Fibroblast of skin of left quadriceps (primary cell): ENCODE measurements around the gene ACOT7.
"Not testable (repeated sequence)": the region's sequence is repeated elsewhere in the genome, so short reads cannot be mapped to it uniquely, and the experiment has no call there.

Experiments
- DNase-seq, 2 experiments: peaks; one replicate each; pipeline ENCODE4 v3.0.0-alpha.2; 2013; ENCODE audit warnings: low read depth in 2 of 2

The ACOT7 gene

DNA sequence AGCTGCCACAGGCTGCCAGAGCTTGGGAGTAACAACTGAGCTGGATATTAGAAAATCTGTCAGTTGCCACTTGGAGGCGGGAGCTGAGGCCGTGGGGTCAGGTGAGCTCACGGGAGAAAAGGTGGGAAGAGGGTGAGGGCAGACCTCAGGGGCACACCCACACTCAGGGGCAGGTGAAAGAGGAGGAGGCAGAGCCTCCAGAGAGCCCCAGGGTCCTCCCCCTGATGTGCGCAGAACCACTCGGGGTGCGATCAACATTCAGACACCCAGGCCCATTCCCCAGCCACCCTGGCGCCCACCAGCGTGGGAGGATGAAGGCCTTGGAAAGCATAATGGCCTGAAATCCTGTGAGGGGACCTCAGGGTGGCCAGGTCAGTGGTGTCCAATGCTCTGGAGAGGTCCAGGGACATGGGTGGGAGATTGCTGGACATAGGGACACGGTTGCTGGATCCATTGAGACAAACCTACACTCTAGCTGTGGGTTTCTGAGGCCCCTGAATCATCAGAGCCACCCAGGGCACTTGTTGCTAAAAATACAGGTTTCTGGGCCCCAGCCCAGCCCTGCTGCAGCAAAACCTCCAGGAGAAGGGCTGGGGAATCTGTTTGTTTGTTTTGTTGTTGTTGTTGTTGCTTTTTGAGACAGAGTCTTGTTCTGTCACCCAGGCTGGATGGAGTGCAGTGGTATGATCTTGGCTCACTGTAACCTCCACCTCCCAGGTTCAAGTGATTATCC lies 83.3 kb downstream of the ACOT7 start:
- no peak for DNase-seq

DNA sequence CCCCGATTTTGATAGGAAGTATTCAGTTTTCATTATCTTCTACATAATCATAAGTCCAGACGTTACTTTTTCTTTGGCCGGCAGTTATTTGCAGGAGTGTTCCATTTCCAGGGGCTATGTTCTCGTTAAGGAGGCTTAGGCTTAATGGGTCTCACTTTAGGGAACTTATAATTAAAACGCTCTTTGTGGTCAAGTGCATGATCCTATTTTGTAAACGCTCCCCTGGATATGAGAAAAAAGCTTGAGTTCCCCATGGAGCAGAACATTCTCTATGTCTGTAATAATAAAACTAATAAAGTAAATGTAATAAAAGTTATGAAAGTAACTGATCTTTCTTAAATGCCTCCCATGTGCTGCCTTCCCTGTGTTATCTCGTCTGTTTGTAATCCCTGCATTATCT lies 84.0 kb downstream of the ACOT7 start:
- no peak for DNase-seq

DNA sequence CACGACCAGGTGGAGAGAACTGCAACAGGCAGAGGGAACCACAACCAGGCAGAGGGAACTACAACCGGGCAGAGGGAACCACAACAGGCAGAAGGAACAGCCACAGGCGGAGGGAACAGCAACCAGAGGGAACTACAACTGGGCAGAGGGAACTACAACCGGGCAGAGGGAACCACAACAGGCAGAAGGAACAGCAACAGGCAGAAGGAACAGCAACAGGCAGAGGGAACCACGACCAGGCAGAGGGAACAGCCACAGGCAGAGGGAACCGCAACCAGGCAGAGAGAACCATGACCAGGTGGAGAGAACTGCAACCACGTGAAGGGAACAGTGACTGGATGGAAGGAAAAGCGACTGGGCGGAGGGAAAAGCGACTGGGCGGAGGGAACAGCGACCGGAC lies 85.1 kb downstream of the ACOT7 start:
- DNase-seq, result no peak

DNA sequence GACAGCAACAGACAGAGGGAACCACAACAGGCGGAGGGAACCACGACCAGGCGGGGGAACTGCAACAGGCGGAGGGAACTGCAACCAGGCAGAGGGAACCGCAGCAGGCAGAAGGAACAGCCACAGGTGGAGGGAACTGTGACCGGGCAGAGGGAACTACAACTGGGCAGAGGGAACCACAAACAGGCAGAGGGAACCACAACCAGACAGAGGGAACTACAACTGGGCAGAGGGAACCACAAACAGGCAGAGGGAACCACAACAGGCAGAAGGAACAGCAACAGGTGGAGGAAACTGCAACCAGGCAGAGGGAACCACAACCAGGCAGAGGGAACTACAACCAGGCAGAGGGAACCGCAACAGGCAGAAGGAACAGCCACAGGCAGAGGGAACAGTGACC lies 85.9 kb downstream of the ACOT7 start:
- not testable (repeated sequence) for DNase-seq

DNA sequence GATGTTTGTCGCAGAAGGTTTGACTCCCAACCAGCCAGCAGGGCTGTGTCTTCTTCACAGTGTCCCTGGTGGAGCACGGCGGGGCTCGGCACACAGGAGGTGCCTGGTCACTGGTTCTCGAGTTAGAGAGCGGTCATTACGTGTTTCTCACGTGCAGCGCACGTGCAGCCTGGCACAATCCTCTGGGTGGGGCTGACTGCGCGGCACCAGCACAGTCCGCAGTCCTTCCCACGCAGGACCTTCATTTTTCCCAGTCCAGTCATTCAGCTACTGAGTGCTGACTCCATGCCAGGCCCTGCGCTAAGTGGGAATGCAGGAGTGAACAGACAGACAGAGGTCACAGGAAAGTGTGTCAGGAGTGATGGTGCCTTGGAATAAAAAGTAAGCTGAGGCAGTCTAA lies 86.5 kb downstream of the ACOT7 start:
- DNase-seq, result no peak

DNA sequence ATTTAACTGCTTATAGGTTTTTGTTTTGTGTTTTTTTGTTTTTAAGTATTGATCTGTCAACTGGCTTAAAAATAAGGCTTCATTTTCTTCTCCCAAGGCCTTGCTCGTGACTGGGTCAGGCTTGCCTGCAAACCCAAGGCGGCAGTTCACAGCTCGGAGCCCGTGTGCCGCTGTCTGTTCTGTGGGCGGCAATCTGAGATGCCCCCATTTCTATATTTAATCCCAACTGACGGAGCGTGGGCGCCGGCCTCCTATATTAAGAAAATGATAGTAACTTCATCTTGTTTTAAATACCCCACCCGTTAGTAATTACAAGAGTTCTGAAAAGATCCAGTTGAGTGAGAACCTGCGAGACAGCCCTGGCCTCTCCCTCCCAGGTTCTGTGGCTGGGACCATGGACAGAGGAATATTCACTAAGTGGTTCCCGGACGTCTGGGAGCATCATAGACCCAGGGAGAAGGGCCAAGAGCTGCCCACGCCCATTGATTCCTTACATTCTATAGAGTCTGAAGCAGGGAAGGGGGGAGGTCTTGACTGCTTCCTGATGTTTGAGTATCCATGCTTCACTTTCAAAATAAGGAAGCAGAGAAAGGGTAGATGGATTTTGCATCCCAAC lies 90.1 kb downstream of the ACOT7 start:
- DNase-seq, result no peak

DNA sequence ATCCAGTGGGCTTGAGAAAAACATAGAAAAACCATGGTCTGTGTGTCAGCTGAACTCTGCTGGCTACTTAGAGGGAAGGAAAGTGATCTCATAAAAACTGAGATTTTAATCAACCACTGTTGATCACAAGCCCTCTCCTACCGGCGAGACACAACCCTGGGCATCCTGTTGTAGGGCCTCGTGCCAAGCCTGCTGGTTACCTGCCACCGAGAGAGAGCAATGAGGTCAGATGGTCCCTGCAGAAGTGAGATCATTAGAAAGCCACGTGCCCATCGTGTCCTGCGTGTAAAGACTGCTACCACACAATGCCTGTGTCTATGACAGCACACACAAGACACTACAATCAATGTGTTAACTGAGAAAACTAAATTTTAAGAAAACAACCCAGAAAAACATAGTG lies 91.0 kb downstream of the ACOT7 start:
- DNase-seq, result no peak

DNA sequence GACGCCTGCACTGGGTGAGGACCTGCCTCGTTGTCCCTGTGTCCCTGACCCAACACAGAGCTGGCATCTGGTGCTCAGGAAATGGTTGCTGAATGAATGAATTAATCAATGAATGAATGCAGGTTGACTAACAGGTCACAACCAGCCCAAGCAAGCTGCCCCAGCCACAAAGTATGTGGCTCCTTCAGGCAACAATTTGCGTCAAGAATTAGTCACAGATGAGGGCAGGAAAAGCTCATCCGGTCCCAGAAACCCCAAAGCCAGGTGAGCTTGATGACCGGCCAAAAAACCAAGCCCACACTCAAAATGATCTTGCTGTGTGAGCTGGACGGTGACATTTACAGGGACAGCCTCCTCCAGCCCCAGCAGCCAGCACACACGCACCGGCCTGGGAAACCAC lies 92.0 kb downstream of the ACOT7 start:
- DNase-seq, result no peak

DNA sequence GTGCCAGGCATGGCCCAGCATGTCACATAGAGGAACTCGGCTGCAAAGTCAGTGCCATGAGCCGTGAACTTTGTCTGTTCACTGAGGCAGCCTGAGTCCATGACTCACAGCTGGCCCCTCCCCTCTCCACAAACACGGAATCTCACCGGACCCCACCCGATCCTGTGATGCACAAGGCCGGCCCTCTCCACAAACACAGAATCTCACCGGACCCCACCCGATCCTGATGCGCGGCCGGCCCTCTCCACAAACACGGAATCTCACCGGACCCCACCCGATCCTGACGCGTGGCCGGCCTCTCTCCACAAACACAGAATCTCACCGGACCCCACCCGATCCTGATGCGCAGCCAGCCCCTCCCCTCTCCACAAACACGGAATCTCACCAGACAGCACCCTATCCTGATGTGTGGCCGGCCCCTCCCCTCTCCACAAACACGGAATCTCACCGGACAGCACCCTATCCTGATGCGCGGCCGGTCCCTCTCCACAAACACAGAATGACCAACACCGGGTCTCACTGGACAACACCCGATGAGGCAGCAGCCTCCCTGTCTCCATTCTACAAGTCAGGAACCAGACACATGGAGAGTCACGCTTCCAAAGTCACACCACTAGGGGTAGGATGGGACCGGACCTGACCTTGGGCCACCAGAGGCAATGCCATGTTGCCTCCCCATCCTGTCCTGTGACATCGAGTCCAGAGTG lies 93.1 kb downstream of the ACOT7 start:
- no peak for DNase-seq

DNA sequence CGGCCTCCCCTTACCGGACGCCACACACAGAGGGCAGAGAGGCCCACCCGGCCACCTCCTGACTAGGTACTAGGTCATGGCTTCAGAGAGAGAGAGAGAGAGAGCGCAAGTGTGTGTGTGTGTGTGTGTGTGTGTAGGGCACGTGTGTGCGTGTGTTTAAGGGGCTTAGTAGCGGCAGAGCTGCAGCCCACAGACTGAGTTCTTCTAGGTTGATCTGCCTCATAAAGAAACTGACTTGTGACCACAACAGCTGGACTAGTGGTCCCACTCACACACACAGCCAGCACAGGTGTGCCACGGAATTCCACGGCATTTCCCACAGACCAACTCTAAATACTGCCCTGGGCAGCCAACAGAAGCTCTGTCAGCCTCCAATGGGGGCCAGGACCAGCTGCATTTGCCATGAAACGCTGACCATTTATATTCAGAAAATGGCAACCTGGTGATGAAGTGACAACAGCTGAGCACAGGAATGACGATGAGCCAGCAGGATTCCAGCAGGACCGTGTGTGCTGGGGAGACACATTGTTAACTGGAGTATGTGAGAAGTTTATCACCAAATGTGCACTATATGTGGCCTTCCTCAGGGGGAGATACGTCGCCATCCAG lies 93.9 kb downstream of the ACOT7 start:
- no peak for DNase-seq

DNA sequence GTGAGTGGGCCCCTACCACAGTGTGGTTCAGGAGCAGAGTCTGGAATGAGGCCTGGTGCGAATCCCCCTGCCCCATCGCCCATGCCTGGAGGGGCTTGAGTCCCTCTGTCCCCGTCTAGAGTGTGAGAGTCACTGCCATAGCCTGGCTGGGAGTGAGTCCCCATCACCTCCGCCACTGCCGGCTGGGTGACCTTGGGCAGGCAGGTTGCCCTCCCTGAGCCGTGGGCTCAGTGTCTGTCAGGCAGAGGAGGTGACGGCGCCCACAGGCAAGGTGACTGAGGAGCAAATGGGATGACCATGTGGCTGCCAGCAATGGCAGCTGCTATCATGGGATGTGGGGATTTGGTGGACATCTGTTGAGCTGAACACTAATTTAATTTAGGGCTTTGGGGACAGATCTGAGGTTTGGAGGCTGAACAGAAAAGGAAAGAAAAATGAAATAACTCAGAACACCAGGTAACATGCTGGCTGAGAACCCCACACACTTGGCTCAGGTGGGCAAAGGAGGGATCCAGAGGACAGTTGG lies 94.6 kb downstream of the ACOT7 start:
- no peak for DNase-seq

DNA sequence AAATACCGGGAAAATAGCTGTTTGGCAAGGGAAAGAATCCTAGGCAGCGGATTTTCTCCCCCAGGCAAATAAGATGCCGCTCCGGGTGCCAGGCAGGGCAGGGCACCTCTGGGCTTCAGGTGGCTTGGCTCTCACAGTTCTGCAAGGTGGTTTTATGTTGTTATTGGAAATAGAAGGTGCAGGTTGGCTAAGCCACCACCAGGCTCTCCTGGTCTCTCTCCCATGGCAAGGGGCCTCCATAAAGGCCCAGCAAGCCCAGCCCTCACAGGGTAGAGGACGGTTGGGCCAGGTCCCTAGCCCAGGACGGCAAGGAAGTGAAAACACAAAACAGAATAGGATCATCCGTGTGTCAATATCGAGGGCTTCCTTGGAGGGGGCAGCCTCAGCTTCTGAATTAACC lies 95.0 kb downstream of the ACOT7 start:
- no peak for DNase-seq

DNA sequence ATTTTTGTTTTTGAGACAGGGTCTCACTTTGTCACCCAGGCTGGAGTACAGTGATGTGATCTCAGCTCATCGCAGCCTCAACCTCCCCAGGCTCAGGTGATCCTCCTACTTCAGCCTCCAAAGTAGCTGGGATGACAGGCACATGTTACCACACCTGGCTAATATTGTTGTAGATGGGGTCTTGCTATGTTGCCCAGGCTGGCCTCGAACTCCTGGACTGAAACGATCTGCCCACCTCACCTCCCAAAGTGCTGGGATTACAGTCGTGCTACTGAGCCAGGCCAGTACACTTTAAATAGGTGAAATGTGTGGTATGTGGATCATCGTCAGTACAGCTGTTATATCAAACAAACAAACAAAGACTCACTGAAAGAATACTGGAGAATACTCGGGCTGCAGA lies 97.7 kb downstream of the ACOT7 start:
- no peak for DNase-seq

DNA sequence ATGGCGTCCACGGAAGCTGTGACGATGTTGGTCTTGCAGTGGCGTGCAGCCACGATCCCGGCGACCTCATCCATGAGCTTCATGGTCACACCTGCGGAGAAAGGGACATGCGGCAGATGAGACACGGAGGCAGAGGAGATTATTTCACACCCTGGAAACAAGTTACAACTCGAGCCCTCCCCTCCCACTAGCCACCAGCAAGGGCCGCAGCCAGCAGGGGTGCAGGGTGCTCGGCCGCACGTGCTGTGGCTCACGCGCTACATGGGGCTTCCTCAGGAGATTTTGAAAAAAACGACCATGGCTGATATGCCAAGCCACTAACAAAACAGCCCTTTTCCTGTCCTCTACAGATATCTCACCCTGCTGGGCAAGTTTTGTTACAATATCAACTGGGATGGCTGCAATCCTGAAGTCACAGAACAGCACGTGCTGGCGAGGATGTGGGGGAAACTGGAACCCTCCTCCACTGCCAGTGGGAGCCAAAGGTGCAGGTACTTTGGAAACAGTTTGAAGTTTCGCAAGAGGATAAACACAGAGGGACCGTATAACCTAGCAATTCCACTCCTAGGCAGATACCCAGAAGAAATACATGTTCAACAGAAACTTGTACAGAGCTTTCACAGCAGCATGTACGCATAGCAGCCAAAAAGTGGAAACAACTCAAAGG lies 98.5 kb downstream of the ACOT7 start:
- DNase-seq, result no peak

DNA sequence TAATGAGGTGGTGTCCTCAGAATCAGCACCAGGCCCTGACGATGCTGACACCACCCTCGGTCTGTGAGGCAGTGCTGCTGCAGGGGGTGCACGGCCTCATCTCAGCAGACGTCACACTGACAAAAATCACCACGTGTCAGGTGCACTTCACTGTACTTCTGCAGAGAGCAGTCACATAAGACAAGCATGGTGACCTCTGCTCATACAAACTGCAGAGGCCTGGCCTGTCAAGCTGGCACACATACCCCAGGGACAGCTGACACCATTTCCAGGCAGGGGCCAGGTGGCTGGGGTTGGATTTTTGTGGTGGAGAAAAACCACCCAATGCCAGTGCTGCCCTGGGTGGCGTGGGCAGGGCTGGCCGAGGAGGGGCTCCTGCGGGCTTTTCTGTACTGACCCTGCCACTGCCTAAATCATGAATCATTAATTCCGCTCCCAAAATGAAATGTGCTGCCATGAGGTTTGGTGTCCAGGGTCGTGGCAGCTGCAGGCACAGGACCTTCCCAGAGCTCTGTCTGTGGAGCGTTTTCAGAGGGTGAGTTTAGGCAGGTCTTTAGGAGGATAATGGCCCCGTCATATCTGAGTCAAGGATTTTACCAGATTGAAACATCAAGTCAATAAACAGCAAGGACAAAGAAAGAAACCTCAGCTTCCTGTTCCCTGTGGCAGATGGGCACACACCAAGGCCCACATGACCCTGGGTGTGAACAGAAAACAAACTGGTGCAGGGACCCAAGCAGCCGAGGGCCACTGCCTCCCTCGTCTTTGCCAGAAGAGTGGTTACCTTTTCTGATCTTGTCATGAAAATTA lies 99.3 kb downstream of the ACOT7 start:
- no peak for DNase-seq

DNA sequence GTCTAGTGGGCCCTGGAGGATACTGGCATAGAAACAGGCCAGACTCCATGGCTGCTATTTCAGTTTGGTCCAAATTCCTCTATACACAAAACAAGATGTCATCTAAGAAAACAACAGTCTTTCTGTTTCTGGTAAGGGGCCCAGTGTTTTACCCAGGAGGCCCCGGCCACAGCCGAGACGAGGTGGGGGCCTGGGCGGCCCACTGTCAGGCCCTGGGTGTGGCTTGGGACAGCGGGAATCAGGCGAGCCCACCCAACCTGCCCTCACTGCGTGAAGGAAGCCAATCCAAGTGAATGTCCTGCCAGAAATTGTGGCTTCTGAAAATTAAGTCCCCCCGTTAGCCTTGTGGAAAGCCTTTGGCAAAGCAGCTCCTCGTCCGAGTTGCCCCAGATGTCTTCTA lies 101.5 kb downstream of the ACOT7 start:
- DNase-seq, result no peak

DNA sequence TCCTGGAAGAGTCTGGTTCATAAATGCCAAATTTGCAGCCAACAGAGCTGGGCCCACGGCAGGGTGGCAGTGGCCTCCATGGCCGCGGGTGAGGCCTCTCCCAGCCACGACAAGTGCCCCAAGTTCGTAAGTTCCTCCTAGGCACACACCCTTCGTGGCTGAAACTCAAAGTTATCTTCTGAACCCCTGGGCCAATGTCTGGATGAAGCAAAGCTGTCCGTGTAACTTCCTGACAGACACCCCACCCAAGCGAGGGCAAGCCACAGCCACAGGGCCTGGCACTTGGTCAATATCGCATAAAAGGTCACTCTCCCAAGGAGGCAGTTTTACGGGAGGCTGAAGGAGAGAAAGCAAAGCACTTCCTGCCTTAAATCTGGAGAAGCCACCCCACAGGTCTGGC lies 104.9 kb downstream of the ACOT7 start:
- DNase-seq, result no peak

DNA sequence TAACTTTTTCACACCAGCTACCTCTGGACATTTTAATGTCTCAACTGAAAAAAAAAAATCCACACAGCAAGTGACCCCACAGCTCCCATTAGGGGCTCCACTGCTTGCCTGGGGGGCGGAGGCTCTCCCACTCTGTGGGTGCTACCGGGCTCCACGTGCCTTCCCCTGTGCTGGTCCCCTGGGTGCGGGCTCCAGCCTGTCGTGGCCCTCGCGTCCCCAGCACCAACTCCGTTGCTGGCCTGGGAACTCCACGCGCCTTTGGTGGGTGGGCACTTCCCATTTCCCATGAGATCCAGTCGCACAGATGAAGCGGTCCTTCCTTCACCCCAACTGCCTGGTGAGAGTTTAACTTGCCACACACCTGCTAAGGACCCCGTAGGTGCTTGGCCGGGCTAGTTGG lies 105.5 kb downstream of the ACOT7 start:
- DNase-seq, result no peak

DNA sequence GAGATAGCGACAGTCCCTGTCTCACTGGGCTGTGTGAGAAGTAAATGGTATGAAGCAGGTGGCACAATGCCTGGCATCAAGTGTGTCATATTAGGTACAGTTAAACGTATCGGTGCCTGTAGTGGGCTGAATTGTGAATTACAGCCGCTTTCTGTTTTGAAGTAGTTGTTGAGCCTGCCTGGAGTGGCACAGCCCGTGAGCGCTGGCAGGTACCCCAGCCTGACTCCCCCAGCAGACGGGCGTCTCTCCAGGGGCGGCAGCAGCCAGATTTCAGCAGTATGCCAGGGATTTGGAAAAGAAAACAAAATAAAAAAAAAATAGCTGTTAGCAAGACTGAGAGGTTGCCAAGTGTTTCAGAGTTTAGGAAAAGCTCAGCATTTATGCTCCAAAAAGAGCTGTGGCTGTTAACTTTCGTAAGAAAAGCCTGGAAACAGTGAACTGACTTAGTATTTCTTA lies 106.1 kb downstream of the ACOT7 start:
- no peak for DNase-seq

DNA sequence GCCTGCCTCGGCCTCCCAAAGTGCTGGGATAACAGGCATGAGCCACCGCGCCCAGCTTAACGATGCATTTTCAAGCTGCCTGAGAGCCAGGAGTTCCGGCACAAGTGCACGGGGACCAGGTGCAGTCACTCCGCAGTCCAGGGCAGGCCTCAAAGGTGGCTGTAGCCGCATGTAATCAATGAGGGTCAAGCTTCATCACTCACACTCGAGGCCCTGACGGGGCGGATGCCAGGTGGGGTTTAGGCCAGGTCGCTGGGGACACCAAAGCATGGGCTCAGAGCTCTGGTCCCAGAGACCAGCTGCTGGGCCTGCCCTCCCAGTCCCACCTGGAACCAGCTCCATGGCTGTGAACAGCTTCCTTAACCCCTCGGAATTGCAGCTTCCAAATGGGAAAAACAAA lies 106.5 kb downstream of the ACOT7 start:
- no peak for DNase-seq

DNA sequence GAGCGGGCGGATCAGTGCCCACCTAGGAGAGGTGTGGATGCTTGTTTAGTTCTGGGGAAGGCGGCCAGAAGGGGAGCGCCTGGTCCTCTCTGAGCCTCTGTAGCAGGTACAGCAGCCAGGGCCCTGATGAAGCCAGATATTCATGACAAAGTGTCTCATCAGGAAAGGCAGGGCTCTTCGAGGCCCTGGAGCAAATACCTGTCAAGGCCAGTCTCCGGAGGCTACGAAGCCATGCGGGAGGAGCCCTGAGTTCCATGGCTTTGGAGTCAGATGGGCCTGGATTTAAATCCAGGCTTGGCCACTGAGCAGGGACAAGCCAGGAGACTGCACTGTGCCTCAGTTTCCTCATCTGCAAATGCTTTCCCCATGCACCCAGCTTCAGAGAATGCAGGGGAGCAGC lies 107.3 kb downstream of the ACOT7 start:
- no peak for DNase-seq
